ENCODE measurements around the gene PAEP.

Gene PAEP

GRCh38 chr9:135551456-135551855 lies 10.1 kb upstream of the PAEP start:
- no peak for DNase-seq

- no peak for DNase-seq
Observed at GRCh38 chr9:135552021-135552697, 9.4 kb upstream of the PAEP start.

- no peak for DNase-seq
Observed at GRCh38 chr9:135552698-135553171, 8.8 kb upstream of the PAEP start.

- no peak for DNase-seq
Observed at GRCh38 chr9:135554718-135555117, 6.8 kb upstream of the PAEP start.

GRCh38 chr9:135555203-135555602 lies 6.4 kb upstream of the PAEP start:
- DNase-seq, result no peak

- DNase-seq, result no peak
Observed at GRCh38 chr9:135555910-135556309, 5.6 kb upstream of the PAEP start.

GRCh38 chr9:135559606-135560005 lies 1.9 kb upstream of the PAEP start:
- no peak for DNase-seq

GRCh38 chr9:135562235-135562745 lies 734 bp downstream of the PAEP start:
- no peak for DNase-seq

- no peak for DNase-seq
Observed at GRCh38 chr9:135563039-135563476, 1.5 kb downstream of the PAEP start.

GRCh38 chr9:135563858-135564257 lies 2.3 kb downstream of the PAEP start:
- no peak for DNase-seq

GRCh38 chr9:135565141-135565628 lies 3.6 kb downstream of the PAEP start:
- no peak for DNase-seq

- DNase-seq, result no peak
Observed at GRCh38 chr9:135565636-135566035, 4.1 kb downstream of the PAEP start.

GRCh38 chr9:135566552-135566951 lies 5.0 kb downstream of the PAEP start:
- DNase-seq, result no peak

GRCh38 chr9:135567311-135567710 lies 5.8 kb downstream of the PAEP start:
- DNase-seq, result peak; percentile 42

GRCh38 chr9:135568026-135568425 lies 6.5 kb downstream of the PAEP start:
- no peak for DNase-seq

GRCh38 chr9:135570456-135570855 lies 8.9 kb downstream of the PAEP start:
- DNase-seq, result no peak

- no peak for DNase-seq
Observed at GRCh38 chr9:135572233-135572632, 10.7 kb downstream of the PAEP start.

GRCh38 chr9:135573124-135573523 lies 11.6 kb downstream of the PAEP start:
- no peak for DNase-seq

- DNase-seq, result no peak
Observed at GRCh38 chr9:135574331-135574730, 12.8 kb downstream of the PAEP start.

- no peak for DNase-seq
Observed at GRCh38 chr9:135574943-135575342, 13.4 kb downstream of the PAEP start.

- DNase-seq, result no peak
Observed at GRCh38 chr9:135575995-135576631, 14.6 kb downstream of the PAEP start.

- no peak for DNase-seq
Observed at GRCh38 chr9:135577256-135577655, 15.7 kb downstream of the PAEP start.

- DNase-seq, result no peak
Observed at GRCh38 chr9:135579356-135579755, 17.8 kb downstream of the PAEP start.
